ENCODE measurements around the gene PRKCG.
A peak's percentile ranks its signal among the peaks of the same experiment; 100 is the strongest.
"Not testable (repeated sequence)": the region's sequence is repeated elsewhere in the genome, so short reads cannot be mapped to it uniquely, and the experiment has no call there.

PRKCG gene

DNA sequence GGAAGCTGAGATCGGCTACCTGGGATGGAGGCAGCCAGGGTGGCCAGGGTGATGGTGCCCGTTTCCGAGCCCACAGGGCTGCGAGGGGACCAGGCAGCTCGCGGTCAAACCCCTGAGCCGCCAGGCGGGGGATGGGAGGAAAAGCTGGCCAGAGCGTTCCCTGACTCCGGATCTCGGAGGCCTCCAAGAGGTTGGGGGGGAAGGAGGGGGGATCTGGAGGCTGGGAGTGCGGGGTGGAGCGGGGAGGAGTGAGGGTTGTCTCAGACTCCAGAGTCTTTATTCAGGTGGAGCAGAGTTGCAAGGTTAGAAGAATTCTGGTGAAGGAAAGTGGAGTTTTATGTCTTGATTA lies 28.1 kb downstream of the PRKCG start:
- in situ Hi-C loops (cut with MboI; ENCODE audit: low pct_unique_long_range_greater_than_20kb, low sequenced_read_pairs) = no loop called here
- DNase-seq = no peak

DNA sequence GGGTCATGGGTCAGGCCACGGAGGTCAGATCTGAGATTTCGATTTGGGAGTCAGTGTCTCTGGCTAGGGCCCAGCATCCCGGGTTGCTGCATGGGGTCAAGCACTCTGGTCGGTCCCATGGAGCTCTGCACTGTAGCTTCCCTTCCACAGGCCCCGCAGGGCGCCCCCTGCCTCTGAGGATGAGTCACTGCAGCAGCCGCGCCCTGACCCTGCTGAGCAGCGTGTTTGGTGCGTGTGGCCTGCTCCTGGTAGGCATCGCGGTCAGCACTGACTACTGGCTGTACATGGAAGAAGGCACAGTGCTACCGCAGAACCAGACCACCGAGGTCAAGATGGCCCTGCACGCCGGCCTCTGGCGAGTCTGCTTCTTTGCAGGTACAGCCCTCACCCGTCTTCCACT lies 30.7 kb downstream of the PRKCG start:
- in situ Hi-C loops (cut with MboI; ENCODE audit: low pct_unique_long_range_greater_than_20kb, low sequenced_read_pairs) = no loop called here
- DNase-seq = no peak

DNA sequence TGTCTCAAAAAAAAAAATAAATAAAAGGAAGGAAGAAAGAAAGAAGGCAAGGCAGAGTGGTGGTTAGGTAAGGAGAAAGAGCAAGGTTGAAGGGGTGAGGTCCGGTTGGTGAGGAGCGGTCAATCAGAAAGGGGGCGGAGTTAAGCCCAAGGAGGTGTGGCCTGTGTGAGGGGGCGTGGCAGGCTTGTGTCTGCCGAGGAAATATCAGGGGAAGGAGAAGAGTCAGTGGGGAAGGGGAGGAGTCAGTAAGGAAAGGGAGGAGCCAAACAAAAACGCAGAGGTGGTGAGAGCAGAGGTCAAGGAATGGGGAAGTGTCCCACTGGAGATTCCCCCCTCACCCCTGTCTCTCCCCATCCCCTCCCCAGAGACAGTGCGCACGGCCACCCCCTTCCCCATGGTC lies 33.0 kb downstream of the PRKCG start:
- DNase-seq = peak; percentile 33
- in situ Hi-C loops (cut with MboI; ENCODE audit: low pct_unique_long_range_greater_than_20kb, low sequenced_read_pairs) = no loop called here

GRCh38 chr19:53916004-53916403 lies 34.0 kb downstream of the PRKCG start:
- in situ Hi-C loops (cut with MboI; ENCODE audit: low pct_unique_long_range_greater_than_20kb, low sequenced_read_pairs) = no loop called here
- DNase-seq = no peak

GRCh38 chr19:53917356-53917755 lies 35.4 kb downstream of the PRKCG start:
- in situ Hi-C loops (cut with MboI; ENCODE audit: low pct_unique_long_range_greater_than_20kb, low sequenced_read_pairs) = no loop called here

GRCh38 chr19:53927739-53928138 lies 45.7 kb downstream of the PRKCG start:
- in situ Hi-C loops (cut with MboI; ENCODE audit: low pct_unique_long_range_greater_than_20kb, low sequenced_read_pairs) = no loop called here
- DNase-seq = peak; percentile 40

More at GRCh38 chr19:53917356-53917755, 35.4 kb downstream of the PRKCG start:
- DNase-seq = no peak

GRCh38 chr19:53936029-53936428 lies 54.0 kb downstream of the PRKCG start:
- no peak for DNase-seq
- in situ Hi-C loops (cut with MboI; ENCODE audit: low pct_unique_long_range_greater_than_20kb, low sequenced_read_pairs) = no loop called here

DNA sequence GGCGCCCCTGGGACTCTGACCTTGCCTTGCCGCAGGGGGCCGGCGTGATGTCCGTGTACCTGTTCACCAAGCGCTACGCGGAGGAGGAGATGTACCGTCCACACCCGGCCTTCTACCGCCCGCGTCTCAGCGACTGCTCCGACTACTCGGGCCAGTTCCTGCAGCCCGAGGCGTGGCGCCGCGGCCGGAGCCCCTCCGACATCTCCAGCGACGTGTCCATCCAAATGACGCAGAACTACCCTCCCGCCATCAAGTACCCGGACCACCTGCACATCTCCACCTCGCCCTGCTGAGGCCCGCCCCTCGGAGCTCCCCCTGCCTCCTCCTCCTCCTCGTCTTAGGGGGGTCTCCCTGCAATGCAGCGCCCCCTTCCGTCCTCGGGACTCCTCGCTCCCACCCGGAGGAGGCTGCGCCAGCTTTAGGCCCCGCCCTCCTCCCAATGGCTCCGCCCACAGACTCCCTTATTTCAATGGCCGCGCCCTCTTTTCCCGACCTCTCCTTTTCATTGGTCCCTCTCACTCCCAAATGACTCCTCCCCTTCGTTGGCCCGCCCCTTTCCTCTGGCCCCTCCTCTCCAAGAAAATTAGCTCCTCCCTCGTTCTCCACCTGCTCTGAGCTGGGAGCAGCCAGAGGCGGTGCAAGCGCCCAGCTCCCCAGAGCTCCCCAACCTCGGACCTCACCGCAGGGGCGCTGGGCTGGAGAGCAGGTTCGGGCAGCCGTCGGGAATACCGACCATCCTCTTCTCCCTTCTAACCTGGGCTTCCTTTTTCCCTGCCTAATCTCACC lies 60.2 kb downstream of the PRKCG start:
- in situ Hi-C loops (cut with MboI; ENCODE audit: low pct_unique_long_range_greater_than_20kb, low sequenced_read_pairs) = no loop called here
- no peak for DNase-seq

- in situ Hi-C loops (cut with MboI; ENCODE audit: low pct_unique_long_range_greater_than_20kb, low sequenced_read_pairs) = no loop called here
- DNase-seq = no peak
Observed at GRCh38 chr19:53944416-53944815, 62.4 kb downstream of the PRKCG start.

DNA sequence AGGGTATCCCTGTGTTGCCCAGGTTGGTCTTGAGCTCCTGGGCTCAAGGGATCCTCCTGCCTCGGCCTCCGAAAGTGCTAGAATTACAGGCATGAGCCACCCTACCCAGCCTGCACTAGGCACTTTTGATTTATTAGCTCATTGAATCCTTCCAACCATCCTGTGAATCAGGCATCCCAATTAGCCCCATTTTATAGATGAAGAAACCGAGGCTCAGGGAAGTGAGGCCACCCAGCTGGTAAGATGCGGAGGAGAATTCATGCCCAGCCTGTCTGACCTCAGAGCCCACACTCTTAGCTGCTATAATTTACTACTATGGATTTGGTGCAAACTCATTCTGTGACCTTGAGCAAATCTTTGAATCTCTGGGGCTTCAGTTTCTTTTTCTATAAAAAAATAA lies 62.9 kb downstream of the PRKCG start:
- in situ Hi-C loops (cut with MboI; ENCODE audit: low pct_unique_long_range_greater_than_20kb, low sequenced_read_pairs) = no loop called here
- DNase-seq = no peak

GRCh38 chr19:53945441-53945840 lies 63.4 kb downstream of the PRKCG start:
- in situ Hi-C loops (cut with MboI; ENCODE audit: low pct_unique_long_range_greater_than_20kb, low sequenced_read_pairs) = no loop called here
- DNase-seq = no peak

GRCh38 chr19:53945998-53946397 lies 64.0 kb downstream of the PRKCG start:
- in situ Hi-C loops (cut with MboI; ENCODE audit: low pct_unique_long_range_greater_than_20kb, low sequenced_read_pairs) = no loop called here

GRCh38 chr19:53947624-53948023 lies 65.6 kb downstream of the PRKCG start:
- in situ Hi-C loops (cut with MboI; ENCODE audit: low pct_unique_long_range_greater_than_20kb, low sequenced_read_pairs) = no loop called here
- no peak for DNase-seq

More at GRCh38 chr19:53945998-53946397, 64.0 kb downstream of the PRKCG start:
- no peak for DNase-seq

DNA sequence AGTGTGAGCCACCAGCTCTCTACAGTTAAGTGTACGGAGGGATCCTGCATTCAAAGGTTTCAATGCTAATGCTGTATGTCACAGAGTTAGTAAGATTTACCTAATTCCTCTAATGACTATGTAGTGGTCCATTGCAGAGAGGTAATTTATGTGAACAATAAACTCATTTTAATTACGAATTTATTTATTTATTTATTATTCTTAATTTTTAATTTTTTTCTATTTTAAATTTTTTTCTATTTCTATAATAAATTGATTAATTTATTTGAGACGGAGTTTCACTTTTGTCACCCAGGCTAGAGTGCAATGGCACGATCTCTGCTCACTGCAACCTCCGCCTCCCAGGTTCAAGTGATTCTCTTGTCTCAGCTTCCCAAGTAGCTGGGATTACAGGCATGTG lies 66.6 kb downstream of the PRKCG start:
- DNase-seq; in situ Hi-C loops (cut with MboI; ENCODE audit: low pct_unique_long_range_greater_than_20kb, low sequenced_read_pairs): not testable (repeated sequence)

DNA sequence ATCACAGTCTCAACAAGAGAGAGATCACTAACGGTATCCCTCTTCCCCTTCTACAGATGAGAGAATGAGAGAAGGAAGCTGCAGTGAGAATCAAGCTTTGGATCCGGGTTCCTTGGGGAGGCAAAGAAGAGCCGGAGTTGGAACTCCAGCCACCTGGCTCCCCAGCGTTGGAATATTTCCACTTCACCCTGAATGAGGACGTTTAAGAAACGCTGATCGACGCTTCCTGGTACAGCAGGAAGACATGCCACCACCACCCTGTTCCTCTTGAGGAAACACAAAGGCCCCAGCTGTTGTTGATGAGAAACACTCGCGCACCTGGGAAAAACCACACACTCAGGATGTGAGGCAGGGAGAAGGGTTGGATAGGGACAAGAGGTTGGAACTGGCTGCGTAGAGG lies 69.4 kb downstream of the PRKCG start:
- DNase-seq = no peak
- in situ Hi-C loops (cut with MboI; ENCODE audit: low pct_unique_long_range_greater_than_20kb, low sequenced_read_pairs) = no loop called here

DNA sequence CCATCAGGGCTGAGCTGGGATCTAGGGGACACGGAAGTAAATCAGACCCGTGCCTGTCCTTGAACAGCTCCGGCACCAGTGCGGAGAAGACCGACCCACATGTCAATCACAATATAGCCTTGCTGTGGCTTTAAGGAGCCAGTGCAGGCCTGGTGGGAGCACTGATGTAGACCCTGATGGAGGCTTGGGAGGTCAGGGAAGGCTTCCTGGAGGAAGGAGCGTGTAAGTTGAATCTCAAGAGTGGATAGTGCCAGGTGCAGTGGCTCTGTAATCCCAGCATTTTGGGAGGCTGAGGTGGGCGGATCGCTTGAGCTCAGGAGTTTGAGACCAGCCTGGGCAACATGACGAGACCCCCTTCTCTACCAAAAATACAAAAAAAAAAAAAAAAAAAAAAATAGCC lies 70.0 kb downstream of the PRKCG start:
- no peak for DNase-seq

DNA sequence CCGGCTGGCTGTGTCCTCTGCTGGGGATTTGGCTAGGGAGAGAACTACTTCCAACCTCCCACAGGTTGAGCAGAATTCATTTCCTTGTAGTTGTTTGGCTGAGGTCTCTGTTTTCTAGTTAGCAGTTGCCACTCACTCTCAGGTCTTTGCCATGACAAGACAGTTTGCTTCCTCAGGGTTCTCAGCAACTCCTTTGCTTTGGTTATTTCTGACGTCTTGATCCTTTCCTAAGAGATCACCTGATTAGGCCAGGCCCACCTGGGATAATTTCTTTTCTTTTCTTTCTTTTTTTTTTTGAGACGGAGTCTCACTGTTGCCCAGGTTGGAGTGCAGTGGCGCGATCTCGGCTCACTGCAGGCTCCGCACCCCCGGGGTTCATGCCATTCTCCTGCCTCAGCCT lies 71.4 kb downstream of the PRKCG start:
- DNase-seq = no peak
- in situ Hi-C loops (cut with MboI; ENCODE audit: low pct_unique_long_range_greater_than_20kb, low sequenced_read_pairs) = no loop called here

More for the DNA sequence above, 70.0 kb downstream of the PRKCG start:
- in situ Hi-C loops (cut with MboI; ENCODE audit: low pct_unique_long_range_greater_than_20kb, low sequenced_read_pairs) = no loop called here

Data from KBM-7 (cell line).